Astrocyte (in vitro differentiated cells and primary cell): ENCODE results near the gene RTKN. TPM values are rescaled to one million over a fixed set of nuclear protein-coding genes. Genes with fewer than 3 reads are reported as not detected.
A peak's percentile ranks its signal among the peaks of the same experiment; 100 is the strongest.

ENCODE experiments used
- DNase-seq: peaks from one replicate; pipeline ENCODE4 v3.0.0-alpha.2; 2010; ENCODE audit warnings: low read depth
- FAIRE-seq: peaks from 2 replicates; lab custom pipeline; 2011; peaks lifted over from hg19 to GRCh38; lab: Jason Lieb, UNC
- H2AFZ ChIP-seq: 2 replicates; pipeline ENCODE4 v1.6.0; 2012; ENCODE audit warnings: low read depth, low read length, inconsistent platforms
- H3K27ac ChIP-seq: 2 replicates; pipeline ENCODE4 v1.5.1; 2011; ENCODE audit warnings: low read depth, low read length, inconsistent platforms
- H3K27me3 ChIP-seq: 2 replicates; pipeline ENCODE4 v1.6.0; 2011; ENCODE audit warnings: low read length, inconsistent platforms; ENCODE audit not compliant: insufficient read depth
- H3K36me3 ChIP-seq: 2 replicates; pipeline ENCODE4 v1.5.1; 2011; ENCODE audit warnings: low read length, inconsistent platforms; ENCODE audit not compliant: insufficient read depth
- H3K4me1 ChIP-seq: 2 replicates; pipeline ENCODE4 v1.5.1; 2011; ENCODE audit warnings: low read length, inconsistent platforms; ENCODE audit not compliant: insufficient read depth
- H3K4me2 ChIP-seq: 2 replicates; pipeline ENCODE4 v1.6.0; 2012; ENCODE audit warnings: low read length, inconsistent platforms
- H3K4me3 ChIP-seq: 2 replicates; pipeline ENCODE4 v1.5.1; 2011; ENCODE audit warnings: low read depth, mild to moderate bottlenecking, low read length, inconsistent platforms; ENCODE audit not compliant: insufficient read depth
- H3K79me2 ChIP-seq: 2 replicates; pipeline ENCODE4 v1.6.0; 2012; ENCODE audit warnings: mild to moderate bottlenecking, low read length, inconsistent platforms; ENCODE audit not compliant: insufficient read depth
- H3K9ac ChIP-seq: 2 replicates; pipeline ENCODE4 v1.6.0; 2012; ENCODE audit warnings: mild to moderate bottlenecking, low read length, inconsistent platforms
- H3K9me3 ChIP-seq: 2 replicates; pipeline ENCODE4 v1.5.1; 2012; ENCODE audit warnings: low read depth, mild to moderate bottlenecking, low read length, inconsistent platforms; ENCODE audit not compliant: insufficient read depth
- H4K20me1 ChIP-seq: 2 replicates; pipeline ENCODE4 v1.6.0; 2012; ENCODE audit warnings: low read length, inconsistent platforms; ENCODE audit not compliant: insufficient read depth
- H3K27ac Mint-ChIP-seq: one replicate; pipeline ENCODE4 v1.8.0; 2021; ENCODE audit warnings: mild to moderate bottlenecking, mixed read lengths; ENCODE audit not compliant: unreplicated experiment
- H3K27me3 Mint-ChIP-seq: one replicate; pipeline ENCODE4 v1.8.0; 2021; ENCODE audit warnings: low read depth, mixed read lengths; ENCODE audit not compliant: unreplicated experiment
- H3K36me3 Mint-ChIP-seq: one replicate; pipeline ENCODE4 v1.8.0; 2021; ENCODE audit warnings: low read depth, mixed read lengths; ENCODE audit not compliant: unreplicated experiment
- H3K4me1 Mint-ChIP-seq: one replicate; pipeline ENCODE4 v1.8.0; 2021; ENCODE audit warnings: low read depth, mixed read lengths; ENCODE audit not compliant: unreplicated experiment
- H3K4me3 Mint-ChIP-seq: one replicate; pipeline ENCODE4 v1.8.0; 2021; ENCODE audit warnings: mild to moderate bottlenecking, moderate library complexity, mixed read lengths; ENCODE audit not compliant: unreplicated experiment
- H3K9me3 Mint-ChIP-seq: one replicate; pipeline ENCODE4 v1.8.0; 2021; ENCODE audit warnings: mild to moderate bottlenecking, mixed read lengths; ENCODE audit not compliant: unreplicated experiment
- CTCF ChIP-seq: IDR thresholded peaks from 2 replicates; pipeline ENCODE4 v1.5.1; 2011; ENCODE audit warnings: low read depth, mild to moderate bottlenecking, inconsistent platforms, low read length, moderate library complexity; ENCODE audit not compliant: insufficient read depth
- EZH2 ChIP-seq: IDR thresholded peaks from 2 replicates; pipeline ENCODE4 v1.6.1; 2012; ENCODE audit warnings: mild to moderate bottlenecking, low read length, inconsistent platforms; ENCODE audit not compliant: insufficient read depth
- total RNA-seq: library from RNA; stranded (reverse); gene quantifications from 2 replicates; pipeline ENCODE4 v1.2.1, GENCODE V29; 2021

The RTKN gene
- total RNA-seq, 1 donor from 2014 or later: 41.6 TPM

- Mint-ChIP-seq H3K4me3 (no peak overlapping the region), H3K9me3 (no peaks in the 10 kb centered on the region), H3K27ac (no peak overlapping the region), H3K4me1 (peaks cover 24% of the 10 kb centered on the region), H3K27me3 (no peaks in the 10 kb centered on the region), H3K36me3 (peaks cover 6% of the 10 kb centered on the region)
- no peaks in the 10 kb centered on the region for H3K36me3 ChIP-seq
- TF ChIP-seq EZH2: no peak
- TF ChIP-seq CTCF: no peak
- H3K9me3 ChIP-seq: no peaks in the 10 kb centered on the region
- peak overlapping the region; percentile 22 for H3K9ac ChIP-seq
- H3K4me2 ChIP-seq: peak overlapping the region; percentile 52
- no peak overlapping the region for H3K27ac ChIP-seq
- H3K4me3 ChIP-seq: no peak overlapping the region
- FAIRE-seq (no peak), DNase-seq (no peak)
- peaks cover 30% of the 10 kb centered on the region for H3K79me2 ChIP-seq
- peaks cover 2% of the 10 kb centered on the region for H3K27me3 ChIP-seq
- peak overlapping the region; percentile 15 for H2AFZ ChIP-seq
- H3K4me1 ChIP-seq: peaks cover 38% of the 10 kb centered on the region
- peaks cover 41% of the 10 kb centered on the region for H4K20me1 ChIP-seq
Measured at GRCh38 chr2:74436111-74436805, 5.5 kb downstream of the RTKN start.

DNA sequence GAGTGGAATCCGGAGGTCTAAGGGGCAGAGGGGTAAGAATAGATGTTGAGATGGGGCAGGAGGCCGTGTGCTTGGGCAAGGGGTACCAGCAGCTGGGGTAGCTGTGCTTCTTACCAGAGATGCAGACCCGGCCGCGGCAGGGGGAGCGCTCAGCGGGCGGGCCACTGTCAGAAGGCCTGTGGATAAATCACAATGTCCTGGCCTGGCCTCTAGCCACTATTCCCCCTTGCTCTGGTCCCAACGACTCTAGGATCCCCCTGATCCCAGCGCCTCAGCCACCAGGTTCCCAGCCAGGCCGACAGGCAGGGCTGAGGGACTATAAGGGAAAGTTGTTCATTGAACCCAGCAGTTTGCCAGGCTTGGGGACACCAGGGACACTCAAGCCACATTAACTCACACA is 11.2 kb downstream of the RTKN start:
- no peak overlapping the region for H2AFZ ChIP-seq
- no peaks in the 10 kb centered on the region for H3K9me3 ChIP-seq
- no peak overlapping the region for H3K4me2 ChIP-seq
- H3K4me3 Mint-ChIP-seq: no peak overlapping the region
- H3K9ac ChIP-seq: no peak overlapping the region
- no peaks in the 10 kb centered on the region for H3K9me3 Mint-ChIP-seq
- no peak overlapping the region for H3K4me3 ChIP-seq
- H3K4me1 Mint-ChIP-seq: peaks cover 10% of the 10 kb centered on the region
- no peak overlapping the region for H3K27ac Mint-ChIP-seq
- H3K27me3 Mint-ChIP-seq: no peaks in the 10 kb centered on the region
- no peak for TF ChIP-seq CTCF
- no peak for TF ChIP-seq EZH2
- H4K20me1 ChIP-seq: peaks cover 15% of the 10 kb centered on the region
- H3K27me3 ChIP-seq: no peaks in the 10 kb centered on the region
- peaks cover 16% of the 10 kb centered on the region for H3K36me3 Mint-ChIP-seq
- H3K79me2 ChIP-seq: no peaks in the 10 kb centered on the region
- peaks cover 18% of the 10 kb centered on the region for H3K36me3 ChIP-seq
- H3K27ac ChIP-seq: no peak overlapping the region
- FAIRE-seq: no peak
- DNase-seq: no peak
- H3K4me1 ChIP-seq: peaks cover 6% of the 10 kb centered on the region
